Neural progenitor cell (in vitro differentiated cells): ENCODE data around the gene PACSIN3.

Source experiments
- CTCF ChIP-seq: fragments of 200-600 bp; sonication (generic); IDR thresholded peaks from 2 replicates; pipeline ENCODE4 v1.5.1; 2017; ENCODE audit warnings: antibody characterized with exemption, mild to moderate bottlenecking
- EZH2 ChIP-seq: fragments of 200-600 bp; sonication (generic); IDR thresholded peaks from 2 replicates; pipeline ENCODE4 v1.6.1; 2017; ENCODE audit warnings: antibody characterized with exemption, mild to moderate bottlenecking, moderate library complexity

- TF ChIP-seq CTCF: no peak
- TF ChIP-seq EZH2: no peak
Observed at GRCh38 chr11:47233051-47233450, 46.8 kb upstream of the PACSIN3 start.
